PC-9 (cell line): Measurements from ENCODE around the gene NAA38. TPM values are rescaled to one million over a fixed set of nuclear protein-coding genes. Genes with fewer than 3 reads are reported as not detected.

ENCODE experiments used
- BruUV-seq: library from RNA; stranded (reverse); fragments of 400-500 nt; replicated peaks from 2 replicates; lab custom pipeline; 2021; lab: Mats Ljungman, UMichigan
- CTCF ChIA-PET: fragments of 300-600 bp; sonication (Branson Sonifier 250); formaldehyde crosslinking; loops from one replicate; lab custom pipeline; 2022; ENCODE audit warnings: antibody characterized with exemption; lab: Charles Lee
- POLR2A ChIA-PET: fragments of 300-600 bp; sonication (Branson Sonifier 250); formaldehyde crosslinking; loops from one replicate; lab custom pipeline; 2022; ENCODE audit warnings: antibody characterized with exemption; ENCODE audit not compliant: unreplicated experiment; lab: Charles Lee
- DNase-seq, 2 experiments: peaks; one replicate each; pipeline versions ENCODE4 v3.0.0 to v3.0.0-alpha.2; 2015 to 2022; ENCODE audit warnings: mixed read lengths in 1 of 2
- H2AFZ ChIP-seq: fragments of 200-600 bp; sonication (generic); 2 replicates; pipeline ENCODE4 v1.8.1; 2017; ENCODE audit warnings: antibody characterized with exemption
- H3F3A ChIP-seq: fragments of 200-600 bp; sonication (generic); 2 replicates; pipeline ENCODE4 v1.8.1; 2017; ENCODE audit warnings: antibody characterized with exemption, mild to moderate bottlenecking, low read depth; ENCODE audit not compliant: insufficient read depth
- H3K27ac ChIP-seq: fragments of 200-600 bp; sonication (generic); 2 replicates; pipeline ENCODE4 v1.6.1; 2016; ENCODE audit warnings: mixed run types
- H3K27me3 ChIP-seq: fragments of 200-600 bp; sonication (generic); 2 replicates; pipeline ENCODE4 v1.6.1; 2016; ENCODE audit warnings: low read depth, mixed run types; ENCODE audit not compliant: insufficient read depth
- H3K36me3 ChIP-seq: fragments of 200-600 bp; sonication (generic); 2 replicates; pipeline ENCODE4 v1.6.1; 2016; ENCODE audit warnings: low read depth, mixed run types
- H3K4me1 ChIP-seq: fragments of 200-600 bp; sonication (generic); replicated peaks from 2 replicates; pipeline ENCODE4 v1.6.1; 2016; ENCODE audit warnings: mixed run types; ENCODE audit not compliant: insufficient read depth
- H3K4me2 ChIP-seq: fragments of 200-600 bp; sonication (generic); 2 replicates; pipeline ENCODE4 v1.6.1; 2017; ENCODE audit warnings: mixed run types
- H3K4me3 ChIP-seq: fragments of 200-600 bp; sonication (generic); 2 replicates; pipeline ENCODE4 v1.6.1; 2016; ENCODE audit warnings: mixed run types
- H3K79me2 ChIP-seq: fragments of 200-600 bp; sonication (generic); 2 replicates; pipeline ENCODE4 v1.6.1; 2017; ENCODE audit warnings: low read depth, mixed run types
- H3K9me2 ChIP-seq: fragments of 200-600 bp; sonication (generic); 2 replicates; pipeline ENCODE4 v1.8.1; 2017; ENCODE audit warnings: mild to moderate bottlenecking; ENCODE audit not compliant: insufficient read depth
- H3K9me3 ChIP-seq: fragments of 200-600 bp; sonication (generic); 2 replicates; pipeline ENCODE4 v1.8.1; 2016; ENCODE audit warnings: low read depth; ENCODE audit not compliant: insufficient read depth
- H4K20me1 ChIP-seq: fragments of 200-600 bp; sonication (generic); 2 replicates; pipeline ENCODE4 v1.8.1; 2017; ENCODE audit not compliant: insufficient read depth
- EZH2 ChIP-seq: fragments of 200-600 bp; sonication (generic); IDR thresholded peaks from 2 replicates; pipeline ENCODE4 v1.8.0; 2017; ENCODE audit warnings: antibody characterized with exemption, low read depth
- intact Hi-C: fragments of 100-400 bp; cut with micrococcal nuclease; formaldehyde crosslinking; loops from one replicate; pipeline ENCODE4 v1.10.0; 2022; ENCODE audit not compliant: unreplicated experiment
- total RNA-seq: library from RNA; stranded (reverse); gene quantifications from 2 replicates; pipeline ENCODE4 v1.2.3, GENCODE V29; 2021
- TF ChIP-seq, protein P1 (sequence below): fragments of 200-600 bp; sonication (generic); conservative IDR thresholded peaks from 2 replicates; pipeline ENCODE4 v1.6.1; 2017; ENCODE audit warnings: mixed run types, antibody characterized with exemption, mild to moderate bottlenecking, moderate library complexity

Gene NAA38
- total RNA-seq, 1 experiment from 2014 or later = 159 TPM

DNA sequence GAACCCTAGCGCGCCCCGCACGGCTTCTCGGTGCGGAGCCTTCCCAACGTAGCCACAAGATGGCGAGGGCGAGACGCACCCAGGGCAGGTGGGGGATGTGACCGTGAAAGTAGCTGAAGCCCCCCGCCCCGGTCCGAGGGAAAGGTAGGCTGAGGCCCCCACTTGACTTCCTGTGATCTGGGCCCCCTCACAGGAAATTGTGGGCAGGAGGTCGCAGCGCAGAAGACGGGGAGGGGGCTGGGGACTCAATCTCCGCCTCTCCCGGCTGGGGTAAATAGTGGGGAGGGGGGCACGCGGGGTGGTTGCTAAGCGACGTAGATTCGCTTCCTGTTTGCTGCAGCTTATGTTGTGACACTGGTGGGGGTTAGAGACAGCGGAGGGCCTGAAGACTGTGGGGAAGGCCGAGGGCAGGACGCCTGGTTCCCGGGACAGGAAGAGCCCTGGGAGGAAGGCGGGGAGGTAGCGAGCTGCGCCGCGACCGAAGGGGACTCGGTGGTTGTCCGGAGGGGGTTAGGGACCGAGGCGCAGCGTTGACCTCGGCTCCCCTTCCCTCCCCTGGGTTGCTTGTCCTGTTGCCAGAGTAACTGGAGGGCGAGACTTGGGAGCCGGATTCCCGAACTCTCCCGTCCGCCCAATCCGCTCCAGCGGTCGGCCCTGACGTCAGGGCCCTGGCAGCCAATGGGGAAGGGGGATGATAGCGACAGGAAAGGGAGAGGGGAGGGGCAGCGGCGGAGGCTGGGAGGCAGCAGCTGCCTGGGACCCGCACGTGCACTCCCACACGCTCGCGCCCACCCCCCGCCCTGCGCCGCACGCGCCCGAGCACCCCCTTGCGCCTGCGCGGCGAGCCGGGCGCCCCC is 22.2 kb downstream of the NAA38 start:
- no peak for TF ChIP-seq EZH2
- TF ChIP-seq, protein P1, sequence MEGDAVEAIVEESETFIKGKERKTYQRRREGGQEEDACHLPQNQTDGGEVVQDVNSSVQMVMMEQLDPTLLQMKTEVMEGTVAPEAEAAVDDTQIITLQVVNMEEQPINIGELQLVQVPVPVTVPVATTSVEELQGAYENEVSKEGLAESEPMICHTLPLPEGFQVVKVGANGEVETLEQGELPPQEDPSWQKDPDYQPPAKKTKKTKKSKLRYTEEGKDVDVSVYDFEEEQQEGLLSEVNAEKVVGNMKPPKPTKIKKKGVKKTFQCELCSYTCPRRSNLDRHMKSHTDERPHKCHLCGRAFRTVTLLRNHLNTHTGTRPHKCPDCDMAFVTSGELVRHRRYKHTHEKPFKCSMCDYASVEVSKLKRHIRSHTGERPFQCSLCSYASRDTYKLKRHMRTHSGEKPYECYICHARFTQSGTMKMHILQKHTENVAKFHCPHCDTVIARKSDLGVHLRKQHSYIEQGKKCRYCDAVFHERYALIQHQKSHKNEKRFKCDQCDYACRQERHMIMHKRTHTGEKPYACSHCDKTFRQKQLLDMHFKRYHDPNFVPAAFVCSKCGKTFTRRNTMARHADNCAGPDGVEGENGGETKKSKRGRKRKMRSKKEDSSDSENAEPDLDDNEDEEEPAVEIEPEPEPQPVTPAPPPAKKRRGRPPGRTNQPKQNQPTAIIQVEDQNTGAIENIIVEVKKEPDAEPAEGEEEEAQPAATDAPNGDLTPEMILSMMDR = peak; percentile 63; the same call in 1 of the 2 replicates
- Histone ChIP-seq H3K4me3 (peak overlapping the region; percentile 82), H3K4me2 (peak overlapping the region; percentile 88), H2AFZ (peak overlapping the region; percentile 75), H3K9me2 (no peaks in the 10 kb centered on the region), H4K20me1 (no peaks in the 10 kb centered on the region), H3K27ac (0 out of 2 replicates have a peak overlapping the region, but pooled peaks have one; percentile 23), H3K36me3 (no peaks in the 10 kb centered on the region), H3K27me3 (no peaks in the 10 kb centered on the region), H3K79me2 (no peaks in the 10 kb centered on the region), H3F3A (peaks cover 19% of the 10 kb centered on the region; the same call in 1 of the 2 replicates), H3K4me1 (peaks cover 18% of the 10 kb centered on the region), H3K9me3 (no peaks in the 10 kb centered on the region)
- intact Hi-C loops = loop anchor here (5.0 kb wide), 2 partner anchors 148 to 433 kb away; partner anchors contain the start of genes TMEM256, TP53 and WRAP53
- peak; percentile 84 to 96 for DNase-seq
- no TSS peak for BruUV-seq
- POLR2A ChIA-PET = interaction anchor here (0.5 to 1.1 kb wide), 6 partner anchors 9 to 1012 kb away, joined by 3 to 10 read pairs (median 4); no protein-coding TSS in a partner anchor
- CTCF ChIA-PET = interaction anchor here (0.6 to 1.6 kb wide), 4 partner anchors 22 to 292 kb away, joined by 3 to 15 read pairs (median 9); partner anchors contain the start of genes CYB5D1 and NAA38

DNA sequence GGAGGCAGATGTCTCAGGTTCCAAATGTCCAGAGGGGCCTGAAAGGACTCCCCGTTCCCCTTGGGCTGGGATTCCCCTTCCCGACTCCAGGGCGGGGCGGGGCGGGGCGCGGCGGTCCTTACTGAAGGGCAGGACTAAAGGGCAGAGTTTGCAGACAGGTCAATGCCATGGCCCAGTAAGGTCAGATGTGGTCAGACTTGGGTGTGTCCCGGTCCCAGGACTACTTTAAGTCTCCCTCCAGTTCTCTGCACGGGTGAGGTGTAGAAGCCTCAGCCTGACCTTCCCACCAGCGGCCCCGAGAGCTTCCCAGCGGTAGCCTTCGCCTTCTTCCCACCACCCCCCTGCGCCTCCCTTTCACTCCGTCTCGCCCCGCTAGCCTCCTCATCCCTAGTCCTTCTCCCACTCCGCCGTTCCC is 22.8 kb downstream of the NAA38 start:
- DNase-seq = peak in 1 of 2 experiments; percentile 66
- ChIA-PET CTCF (interaction anchor here (0.6 to 1.6 kb wide), 4 partner anchors 23 to 293 kb away, joined by 3 to 32 read pairs (median 14); partner anchors contain the start of genes CYB5D1 and NAA38), POLR2A (interaction anchor here (0.6 to 0.7 kb wide), 2 partner anchors 292 to 1843 kb away, joined by 4 to 8 read pairs; no protein-coding TSS in a partner anchor)
- peaks cover 14% of the 10 kb centered on the region; the same call in 1 of the 2 replicates for H3F3A ChIP-seq
- H3K4me2 ChIP-seq = peak overlapping the region; percentile 88
- H3K9me2 ChIP-seq = no peaks in the 10 kb centered on the region
- 0 out of 2 replicates have a peak overlapping the region, but pooled peaks have one; percentile 73 for H2AFZ ChIP-seq
- H3K4me3 ChIP-seq = peak overlapping the region; percentile 82
- H3K27me3 ChIP-seq = no peaks in the 10 kb centered on the region
- intact Hi-C loops = no loop called here
- no peaks in the 10 kb centered on the region for H3K79me2 ChIP-seq
- TF ChIP-seq, protein P1 = no peak
- TF ChIP-seq EZH2 = no peak
- no peak overlapping the region for H3K27ac ChIP-seq
- peaks cover 18% of the 10 kb centered on the region for H3K4me1 ChIP-seq
- H3K36me3 ChIP-seq = no peaks in the 10 kb centered on the region
- H3K9me3 ChIP-seq = no peaks in the 10 kb centered on the region
- H4K20me1 ChIP-seq = no peaks in the 10 kb centered on the region
- no TSS peak for BruUV-seq
